Stimulated activated CD8-positive, alpha-beta memory T cell treated with anti-CD3 and anti-CD28 coated beads, Interleukin-15, amount 100 ng/mL, for 48 hours (primary cell): ENCODE measurements around the gene DPYD.

Source experiments
- DNase-seq, 2 donors: peaks; one replicate each; pipeline ENCODE4 v3.0.0-alpha.2; 2020; ENCODE audit warnings: low read depth in 2 of 2

The DPYD gene

DNA sequence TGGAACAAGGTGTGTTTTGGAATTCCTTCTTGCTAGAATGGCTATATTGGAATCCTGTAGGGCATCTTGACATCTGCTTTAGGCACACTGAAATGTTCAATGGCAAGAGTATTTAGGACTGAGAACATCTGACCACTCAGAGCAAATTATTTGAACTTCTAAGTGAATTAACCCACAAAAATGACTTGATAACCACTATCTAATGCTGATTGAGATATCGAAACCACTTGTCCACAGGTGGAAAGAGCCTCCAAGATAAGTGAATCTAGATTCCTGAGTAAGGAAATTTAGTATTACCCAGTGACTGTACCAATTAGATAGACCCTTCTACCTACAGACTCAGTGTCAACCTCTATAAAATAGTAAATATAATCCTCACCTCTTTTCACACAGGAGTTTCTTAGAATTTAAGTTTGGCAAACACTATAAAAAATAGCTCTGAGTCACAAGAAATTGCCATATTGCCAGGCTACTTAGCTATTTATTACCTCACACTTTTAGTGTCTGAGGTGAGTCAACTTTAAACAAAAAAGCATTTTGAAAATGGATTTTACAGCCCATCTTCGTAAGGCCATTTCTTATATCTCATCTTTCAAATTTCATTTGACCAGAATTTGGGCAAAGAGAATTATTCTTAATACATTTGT, 777.5 kb downstream of the DPYD start:
- no peak for DNase-seq

DNA sequence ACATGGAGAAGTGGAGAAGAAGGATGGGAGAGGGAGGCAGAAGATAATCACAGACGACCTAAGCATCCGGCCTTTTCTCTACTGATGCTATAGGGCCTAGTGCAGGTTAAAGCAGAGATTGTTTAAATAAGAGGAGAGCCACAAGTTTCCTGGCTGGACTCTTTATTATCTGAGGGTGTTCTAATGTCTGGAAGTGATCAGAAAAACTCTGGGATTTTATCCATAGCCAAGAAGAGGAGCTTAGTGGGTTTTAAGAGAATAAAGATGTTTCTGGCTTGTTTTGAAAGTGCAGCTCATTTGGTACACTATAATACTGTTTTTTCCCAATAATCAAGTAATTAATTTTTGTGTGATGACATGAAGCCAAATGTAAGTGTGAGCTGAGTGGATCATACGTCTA, 780.2 kb downstream of the DPYD start:
- no peak for DNase-seq

DNA sequence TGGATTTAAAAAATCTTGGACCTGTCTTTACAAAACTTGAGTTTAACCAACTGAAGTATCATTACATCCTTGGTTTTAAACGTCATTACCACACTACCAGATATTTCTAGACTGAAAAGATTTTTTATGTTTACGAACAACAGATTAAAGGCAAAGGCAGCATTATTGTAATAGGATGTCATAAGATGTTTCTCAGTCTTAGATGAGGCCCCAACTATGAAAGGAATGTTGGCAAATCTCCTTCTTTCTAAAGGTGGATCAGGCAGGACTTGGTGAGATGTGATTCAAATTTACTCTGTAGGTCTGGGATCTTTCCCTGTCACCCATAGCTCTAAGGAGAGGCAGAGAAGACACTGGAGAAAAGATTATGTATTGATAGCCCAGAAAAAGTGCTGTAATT, 781.3 kb downstream of the DPYD start:
- DNase-seq, result no peak

DNA sequence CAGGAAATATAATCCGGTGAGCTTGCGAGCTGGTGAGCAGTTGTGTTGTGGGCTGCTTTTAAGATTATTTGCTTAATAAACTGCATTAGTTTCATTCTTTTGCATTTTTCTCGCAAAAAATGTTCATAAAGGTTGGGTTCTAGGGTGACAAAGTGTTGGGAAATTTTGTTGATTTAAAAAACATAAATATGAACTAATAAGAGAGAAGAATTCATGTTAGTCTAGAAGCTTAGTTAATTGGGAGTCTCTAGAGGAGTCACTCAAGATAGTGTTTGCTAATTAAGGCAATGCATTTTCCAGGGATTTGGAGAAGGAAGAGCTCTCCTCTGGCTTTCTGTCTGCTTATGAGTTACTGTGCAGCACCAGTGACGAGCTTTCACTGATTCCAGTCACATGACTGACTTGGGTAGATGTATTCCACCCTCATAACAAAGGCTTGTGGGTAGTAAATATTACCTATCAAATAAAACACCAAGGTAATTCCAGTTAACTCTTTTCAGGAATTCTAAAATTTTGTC, 782.3 kb downstream of the DPYD start:
- no peak for DNase-seq

DNA sequence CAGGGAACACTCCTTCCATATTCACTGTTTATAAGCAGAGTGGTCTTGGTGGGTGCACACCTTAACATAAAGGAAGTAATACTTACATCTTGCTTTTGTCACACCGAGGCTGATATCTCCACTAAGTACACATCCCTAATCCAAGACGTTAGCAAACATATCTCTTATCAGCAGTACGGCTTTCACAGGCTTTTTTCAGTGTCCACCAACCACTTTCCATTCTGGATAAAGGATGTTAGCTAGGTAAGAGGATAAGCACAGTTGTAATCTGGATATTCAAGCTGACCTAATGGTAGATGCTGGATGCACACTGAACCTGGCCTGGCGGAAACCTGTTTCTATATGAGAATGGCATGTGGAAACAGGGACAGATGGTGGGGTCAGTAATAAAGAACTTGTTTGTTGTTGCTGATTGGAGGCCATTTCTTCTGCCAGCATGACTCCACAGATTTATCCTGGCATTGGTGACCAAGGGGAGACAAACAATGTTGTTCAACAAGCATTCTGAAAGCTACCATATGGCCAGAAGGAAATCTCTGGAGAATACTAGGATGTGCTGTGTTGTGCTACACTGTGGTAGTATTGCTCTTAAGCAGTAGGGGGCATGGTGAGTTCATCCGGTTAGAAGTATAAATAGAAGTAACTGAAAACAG, 782.8 kb downstream of the DPYD start:
- no peak for DNase-seq

DNA sequence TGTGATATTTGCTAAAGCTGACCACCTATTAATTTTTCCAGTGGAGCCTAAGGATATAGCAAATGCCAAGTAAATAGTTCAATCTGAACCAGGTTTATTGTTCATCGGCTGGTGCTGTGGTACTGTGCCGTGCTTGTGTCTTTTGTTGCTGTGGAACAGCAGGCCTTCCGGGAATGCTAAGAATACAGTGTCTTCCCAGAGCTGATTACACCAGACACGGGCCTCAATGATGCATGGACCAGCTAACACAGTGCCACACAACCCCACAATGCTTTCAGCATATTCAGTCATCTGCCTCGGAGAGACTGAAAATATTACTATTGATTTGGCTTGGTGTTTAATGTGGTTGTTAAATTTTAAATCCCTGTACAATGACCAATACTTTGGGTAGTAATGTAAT, 783.8 kb downstream of the DPYD start:
- no peak for DNase-seq

DNA sequence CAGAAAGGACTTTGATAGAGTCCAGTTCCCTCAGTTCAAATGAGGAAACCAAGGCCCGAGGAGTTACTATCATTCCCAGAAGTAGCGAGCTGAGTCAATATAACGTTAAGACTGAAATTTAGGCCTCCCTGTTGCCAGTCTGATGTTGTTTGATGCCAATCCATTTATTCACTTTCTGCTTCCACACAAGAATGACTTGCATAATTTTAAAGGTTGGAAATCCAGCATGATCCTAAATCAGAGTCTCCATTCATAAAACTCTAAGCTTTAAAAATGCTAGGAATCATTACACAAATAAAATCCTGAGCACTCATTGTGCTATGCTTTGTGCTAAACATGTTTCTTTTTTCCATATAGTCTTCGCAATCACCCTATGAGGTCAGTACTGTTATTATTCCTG, 784.9 kb downstream of the DPYD start:
- no peak for DNase-seq

DNA sequence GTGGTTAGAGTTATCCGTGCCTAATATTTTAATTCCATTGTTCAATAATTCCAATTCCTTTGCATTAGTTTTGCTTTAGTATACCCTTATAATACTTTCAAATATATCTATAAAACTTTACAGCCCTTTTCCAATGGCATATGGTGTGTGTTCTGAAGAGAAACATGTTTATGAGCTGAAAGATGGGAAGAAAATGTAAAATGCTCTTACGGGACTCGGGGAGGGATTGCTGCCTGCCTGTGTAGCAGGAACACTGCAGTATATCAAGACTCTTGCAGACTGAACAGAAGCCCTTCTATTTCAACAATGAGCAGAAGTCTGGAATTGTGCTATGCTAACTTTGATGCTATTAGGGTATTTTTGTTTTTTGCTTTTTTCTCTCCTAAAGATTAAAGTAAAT, 792.4 kb downstream of the DPYD start:
- no peak for DNase-seq

DNA sequence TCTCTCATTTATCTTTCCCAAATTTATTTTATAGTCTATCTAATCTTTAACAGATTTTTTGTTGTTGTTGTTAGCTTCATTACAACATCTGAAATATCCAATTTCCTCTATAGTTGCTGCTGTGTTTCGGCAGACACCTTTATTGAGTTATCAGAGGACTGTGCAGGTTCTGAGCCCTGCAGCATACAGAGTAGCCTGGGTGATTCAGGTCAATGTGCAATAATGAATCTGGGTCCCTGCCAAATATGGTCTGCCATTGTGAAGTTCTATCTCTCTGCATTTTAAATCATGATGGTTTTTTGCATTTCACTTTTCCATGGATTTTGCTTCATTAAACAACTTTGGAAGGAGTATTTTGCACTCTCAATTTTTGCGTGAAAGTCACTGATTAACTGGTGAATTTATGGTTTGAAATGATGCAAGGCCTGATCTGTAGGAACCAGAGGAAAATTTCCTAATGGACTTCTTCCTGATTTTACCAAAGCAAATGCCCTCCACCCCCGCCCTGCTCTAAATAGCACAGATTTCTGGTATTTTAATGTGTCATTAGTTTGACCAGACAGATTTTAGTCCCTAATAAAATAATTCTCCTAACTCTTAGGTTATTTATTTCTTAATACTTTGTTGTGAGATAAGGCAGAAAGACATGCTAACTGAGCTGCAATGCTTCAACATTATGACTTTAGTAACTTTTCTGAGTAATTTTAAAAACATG, 797.0 kb downstream of the DPYD start:
- DNase-seq, result no peak

DNA sequence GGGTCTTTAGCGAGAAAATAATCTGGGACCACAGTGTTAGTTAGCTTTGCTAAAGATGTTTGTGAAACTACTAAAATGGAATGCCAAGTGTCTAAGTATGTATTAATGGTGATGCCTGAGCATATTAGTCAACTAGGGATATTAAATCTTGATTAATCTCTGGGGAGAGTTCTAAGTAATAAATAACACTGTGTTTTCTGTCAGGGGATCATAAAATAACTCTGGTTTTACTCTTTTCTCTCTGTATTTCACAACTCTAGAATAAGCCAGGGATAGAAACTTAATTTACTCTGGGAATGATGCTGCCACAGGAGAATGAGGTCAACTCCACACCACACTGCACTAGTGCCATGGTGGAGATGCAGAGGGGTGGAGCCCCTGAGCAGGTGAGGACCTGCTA, 800.0 kb downstream of the DPYD start:
- no peak for DNase-seq

DNA sequence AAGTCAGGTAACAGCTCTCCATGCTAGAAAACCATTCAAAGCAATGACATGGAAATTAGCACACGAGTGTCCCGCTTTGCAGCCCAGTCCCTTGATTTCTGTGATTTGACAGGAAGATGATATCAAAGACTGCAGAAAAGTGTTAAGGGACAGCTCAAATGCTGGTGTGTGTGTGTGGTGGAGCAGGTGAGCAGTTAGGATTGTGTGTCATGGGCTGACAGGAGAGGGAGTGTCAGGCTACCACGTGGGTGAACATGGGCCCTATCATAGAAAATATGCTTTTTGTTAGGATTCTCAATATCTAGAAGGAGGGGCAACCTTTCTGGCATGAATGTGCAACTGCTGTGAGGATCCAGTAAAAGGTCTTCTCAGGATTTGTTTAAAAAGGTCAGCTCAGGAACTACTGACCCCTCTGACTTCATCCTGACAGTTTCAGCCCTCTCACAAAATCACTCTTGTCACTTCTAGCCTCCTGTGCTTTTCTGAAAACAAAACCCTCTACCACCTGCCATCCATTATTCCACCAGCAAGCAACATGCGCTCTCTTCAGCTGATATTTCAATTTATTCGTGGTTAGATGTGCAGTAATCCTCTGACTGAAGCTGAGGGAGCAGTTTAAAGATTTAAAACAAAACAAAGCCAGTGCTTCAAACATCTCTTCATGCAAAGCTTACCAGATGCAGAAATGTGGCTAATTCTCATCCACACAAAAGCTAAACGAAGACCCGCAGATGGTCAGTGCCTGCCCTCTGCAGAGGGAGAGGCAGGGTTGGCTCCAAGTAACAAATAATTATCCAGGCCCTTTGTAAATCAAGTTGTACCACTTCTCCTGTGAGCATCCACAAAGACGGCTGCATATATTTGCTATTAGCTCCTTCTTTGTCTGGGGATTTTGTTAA, 801.3 kb downstream of the DPYD start:
- DNase-seq, result no peak

DNA sequence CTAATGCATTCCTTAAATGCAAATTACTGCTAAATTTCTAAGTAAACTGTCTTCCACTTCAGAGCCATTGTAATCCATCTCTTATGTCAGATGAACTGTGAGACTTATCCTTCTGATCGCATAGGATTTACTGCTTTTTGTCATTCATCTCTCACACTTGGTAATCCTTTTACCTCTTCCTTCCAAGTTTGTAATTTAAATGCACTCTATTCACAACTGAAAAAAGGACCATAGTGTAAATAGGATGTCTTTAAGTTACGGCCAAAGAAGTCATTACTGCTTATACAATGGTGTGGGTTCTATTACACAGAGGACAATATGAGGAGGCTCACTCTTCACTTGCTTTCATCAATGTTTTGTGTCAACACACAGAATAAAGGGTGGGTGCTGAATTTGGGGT, 806.0 kb downstream of the DPYD start:
- DNase-seq, result no peak

DNA sequence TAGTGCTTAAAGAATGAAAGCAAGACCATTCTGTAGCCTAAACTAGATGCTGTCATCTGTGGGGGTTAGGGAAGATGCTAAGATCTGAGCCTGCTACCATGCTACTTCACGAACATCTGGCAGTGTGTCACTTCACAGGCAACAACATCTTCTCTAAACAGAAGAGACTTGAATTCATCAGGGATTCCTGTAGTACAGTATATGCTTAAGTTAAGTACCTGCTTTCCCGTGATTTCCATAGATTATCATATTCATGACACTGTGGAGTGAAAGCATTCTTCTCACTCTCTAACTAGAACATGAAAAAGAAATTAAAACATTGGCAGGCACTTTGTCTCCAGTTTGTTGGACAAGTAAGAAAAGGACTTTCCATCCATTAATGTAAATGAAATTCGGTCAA, 808.4 kb downstream of the DPYD start:
- DNase-seq, result no peak

DNA sequence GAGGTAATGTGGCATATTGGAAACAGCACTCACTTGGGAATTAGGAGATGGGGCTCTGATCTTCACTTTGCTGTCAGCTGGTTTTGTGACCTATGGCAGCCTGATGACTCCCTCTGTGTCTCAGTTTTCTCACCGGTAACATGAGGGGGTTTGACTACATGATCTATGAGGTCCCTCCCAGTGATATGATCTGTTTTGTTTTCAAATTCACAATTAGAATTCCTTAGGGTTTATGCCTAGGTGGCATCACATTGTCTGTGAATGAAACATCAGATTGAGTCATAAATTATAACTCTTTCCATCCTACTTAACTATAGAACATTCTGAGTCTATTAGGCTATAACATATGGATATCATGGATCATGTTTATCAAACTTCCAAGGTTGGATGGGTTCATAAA, 812.7 kb downstream of the DPYD start:
- DNase-seq, result no peak

DNA sequence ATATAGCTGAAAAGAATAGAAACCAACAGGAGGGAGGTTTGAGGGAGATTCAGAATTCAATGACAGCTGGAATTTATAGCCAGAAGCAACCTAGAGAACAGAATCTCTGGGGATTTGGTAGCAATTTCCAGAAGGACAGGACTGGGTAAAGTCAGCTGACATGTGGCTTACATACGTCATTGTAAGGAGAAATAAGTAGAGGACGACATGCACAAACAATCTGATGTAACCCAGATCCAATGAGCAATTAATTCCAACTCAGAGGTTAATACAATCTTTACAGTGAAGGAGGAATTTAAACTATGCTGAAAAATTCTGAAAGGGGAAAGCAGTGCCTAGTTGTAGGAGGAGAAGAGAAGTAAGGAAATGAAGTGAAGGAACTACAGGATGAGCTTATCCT, 815.3 kb downstream of the DPYD start:
- DNase-seq, result no peak

DNA sequence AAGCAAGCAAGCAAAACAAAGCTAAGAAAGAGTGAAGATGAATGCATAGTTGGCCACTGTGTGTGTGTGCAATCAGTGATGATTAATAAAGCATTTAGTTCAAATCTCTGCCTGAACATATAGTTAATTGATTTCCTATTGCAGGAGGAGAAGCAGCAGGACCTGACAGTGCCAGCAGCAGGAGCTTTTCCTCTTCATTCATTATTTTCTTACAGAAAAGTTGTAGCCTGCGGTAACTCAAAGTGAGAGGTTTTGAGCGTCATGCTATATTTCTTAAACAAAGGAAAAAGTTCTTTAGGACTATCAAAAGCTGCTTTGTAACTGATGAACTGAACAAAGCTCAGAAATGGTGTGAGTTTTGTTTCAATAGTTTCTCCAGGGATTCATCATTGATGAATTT, 819.3 kb downstream of the DPYD start:
- no peak for DNase-seq

DNA sequence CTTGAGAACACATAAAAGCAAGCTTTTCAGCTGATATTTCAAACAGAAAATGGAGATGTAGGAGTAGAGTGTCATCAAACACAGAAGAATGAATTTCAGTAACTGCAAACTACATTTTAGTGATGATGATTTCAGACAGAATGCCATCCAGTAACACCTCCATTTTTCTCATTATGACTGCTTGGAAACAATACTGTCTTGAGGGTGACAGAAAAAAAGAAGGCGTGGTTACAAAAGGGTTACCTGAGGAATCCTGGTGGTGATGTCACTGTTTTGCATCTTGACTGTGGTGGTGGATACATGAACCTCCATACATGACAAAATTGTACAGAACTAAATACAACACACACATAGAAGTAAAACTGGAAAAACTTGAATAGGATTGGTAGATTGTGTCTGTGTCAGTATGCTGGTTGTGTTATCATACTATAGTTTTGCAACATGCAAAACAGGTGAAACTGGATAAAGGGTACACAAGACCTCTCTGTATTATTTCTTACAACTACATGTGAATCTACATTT, 823.4 kb downstream of the DPYD start:
- no peak for DNase-seq

DNA sequence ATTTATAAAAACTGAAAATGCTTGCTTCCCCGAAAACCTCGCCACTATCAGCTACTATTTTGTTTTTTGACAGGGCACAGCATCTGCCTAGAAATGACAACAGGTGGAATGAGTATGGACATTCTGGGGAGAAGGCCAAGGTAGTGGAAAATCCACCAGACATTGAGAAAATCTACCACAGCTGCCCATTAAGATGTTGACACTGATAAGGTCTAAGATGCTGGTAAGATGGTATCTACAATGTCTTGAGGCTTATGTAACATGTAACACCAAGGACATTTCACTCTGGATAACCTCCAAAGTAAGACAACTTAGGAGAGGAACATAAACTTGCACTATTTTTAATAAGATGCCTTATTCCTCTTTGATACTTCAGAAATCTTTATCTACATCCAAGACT, 825.1 kb downstream of the DPYD start:
- no peak for DNase-seq

DNA sequence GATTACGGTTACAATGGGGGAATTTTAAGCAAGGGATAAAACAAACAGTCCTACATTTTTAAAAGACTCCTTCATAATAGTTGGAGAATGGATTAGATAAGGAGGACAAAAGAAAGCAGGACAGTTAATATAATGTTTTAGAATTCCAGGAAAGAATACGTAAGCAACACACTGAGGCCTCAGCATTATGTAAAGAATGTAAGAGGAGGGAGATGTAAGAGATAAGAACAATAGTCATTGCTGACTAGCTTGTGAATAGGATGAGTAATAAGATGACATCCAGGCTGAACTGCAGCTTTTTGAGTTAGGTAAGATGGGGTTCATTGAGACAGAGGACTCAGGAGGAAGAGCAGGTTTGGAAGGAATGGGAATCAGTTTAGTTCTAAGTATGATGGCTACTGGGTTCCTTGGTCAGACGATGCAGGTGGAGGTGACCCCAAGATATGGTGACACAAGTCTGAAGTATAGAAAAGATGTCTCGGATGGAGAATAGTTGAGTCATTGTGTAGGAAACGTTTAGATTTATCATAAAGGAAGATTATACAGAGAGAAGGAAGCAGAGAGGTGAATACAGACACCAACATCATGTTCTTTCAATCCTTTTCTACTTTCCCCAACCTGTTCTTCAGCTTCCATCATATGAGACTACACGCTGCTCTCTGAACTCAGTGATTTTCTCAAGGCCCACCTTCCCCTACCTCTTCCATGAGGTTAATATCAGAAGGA, 826.4 kb downstream of the DPYD start:
- no peak for DNase-seq

DNA sequence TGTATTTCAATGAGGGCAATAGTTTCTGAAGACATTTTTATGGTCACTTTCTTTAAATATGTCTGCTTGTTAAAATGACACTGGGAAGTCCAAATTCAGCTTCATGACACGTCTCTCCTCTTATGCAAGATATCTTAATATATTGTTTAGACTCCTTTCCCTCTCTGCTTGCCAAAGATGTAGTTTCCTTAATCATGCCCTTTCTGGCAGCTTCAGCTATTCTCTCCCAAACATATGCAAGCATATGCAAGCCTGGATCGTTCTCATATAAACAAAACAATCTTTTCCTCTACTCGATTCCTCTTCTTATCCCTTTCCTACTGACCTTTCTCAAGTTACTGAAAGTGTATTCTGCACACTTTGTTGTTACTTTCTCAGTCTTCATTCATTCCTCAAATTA, 827.1 kb downstream of the DPYD start:
- DNase-seq, result no peak

DNA sequence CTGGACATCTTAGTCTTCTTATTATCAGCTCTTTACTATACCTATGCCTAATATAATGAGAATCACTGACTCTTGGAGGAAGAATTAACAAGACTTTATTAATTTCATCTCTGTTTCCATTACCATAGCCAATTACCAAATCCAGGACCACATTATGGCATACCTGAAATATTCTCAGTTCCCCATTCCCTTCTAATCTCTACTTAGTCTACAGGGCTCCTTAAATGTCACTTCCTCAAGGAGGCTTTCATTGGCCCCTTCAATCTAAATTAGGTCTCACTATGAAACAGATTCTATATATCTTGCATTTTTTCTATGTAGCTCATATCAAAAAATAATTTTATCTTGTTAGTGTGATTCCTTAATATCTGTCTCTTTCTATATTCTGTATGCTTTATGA, 828.0 kb downstream of the DPYD start:
- no peak for DNase-seq
